ENCODE results near the gene IGFBP6.

IGFBP6 gene, protein sequence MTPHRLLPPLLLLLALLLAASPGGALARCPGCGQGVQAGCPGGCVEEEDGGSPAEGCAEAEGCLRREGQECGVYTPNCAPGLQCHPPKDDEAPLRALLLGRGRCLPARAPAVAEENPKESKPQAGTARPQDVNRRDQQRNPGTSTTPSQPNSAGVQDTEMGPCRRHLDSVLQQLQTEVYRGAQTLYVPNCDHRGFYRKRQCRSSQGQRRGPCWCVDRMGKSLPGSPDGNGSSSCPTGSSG

DNA sequence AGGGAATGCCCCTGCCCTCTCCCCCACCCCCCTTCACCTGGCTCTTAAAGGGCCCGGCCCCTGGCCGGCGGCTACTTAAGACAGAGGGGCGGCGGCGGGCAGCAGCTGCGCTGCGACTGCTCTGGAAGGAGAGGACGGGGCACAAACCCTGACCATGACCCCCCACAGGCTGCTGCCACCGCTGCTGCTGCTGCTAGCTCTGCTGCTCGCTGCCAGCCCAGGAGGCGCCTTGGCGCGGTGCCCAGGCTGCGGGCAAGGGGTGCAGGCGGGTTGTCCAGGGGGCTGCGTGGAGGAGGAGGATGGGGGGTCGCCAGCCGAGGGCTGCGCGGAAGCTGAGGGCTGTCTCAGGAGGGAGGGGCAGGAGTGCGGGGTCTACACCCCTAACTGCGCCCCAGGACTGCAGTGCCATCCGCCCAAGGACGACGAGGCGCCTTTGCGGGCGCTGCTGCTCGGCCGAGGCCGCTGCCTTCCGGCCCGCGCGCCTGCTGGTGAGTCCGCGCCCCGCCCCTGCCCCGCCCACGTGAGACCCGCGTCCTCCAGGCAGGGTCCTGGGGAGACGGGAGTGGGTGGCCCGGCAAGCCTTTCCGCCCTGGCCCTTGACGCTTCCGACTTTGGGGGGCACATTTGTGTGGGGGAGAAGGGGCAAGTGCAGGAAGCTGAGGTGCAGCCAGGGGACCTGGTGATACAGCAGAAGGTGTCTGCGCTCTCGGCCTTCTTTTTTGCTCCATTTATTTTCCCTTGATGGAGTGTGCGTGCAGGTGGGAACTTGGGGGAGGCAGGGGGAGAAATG is at the start of gene IGFBP6:
IGFBP6 (plus strand) TSS at position 104 of the 790 bp plus-strand sequence; CDS start at position 155, 51 bp downstream.
- DNase-seq = peak in 36 of 42 donors; percentile 19 to 72 (median 44)
- intact Hi-C loops (cut with DNase I) = loop anchor here (5.0 kb wide), 1 partner anchor 40 kb away; no protein-coding TSS in a partner anchor

DNA sequence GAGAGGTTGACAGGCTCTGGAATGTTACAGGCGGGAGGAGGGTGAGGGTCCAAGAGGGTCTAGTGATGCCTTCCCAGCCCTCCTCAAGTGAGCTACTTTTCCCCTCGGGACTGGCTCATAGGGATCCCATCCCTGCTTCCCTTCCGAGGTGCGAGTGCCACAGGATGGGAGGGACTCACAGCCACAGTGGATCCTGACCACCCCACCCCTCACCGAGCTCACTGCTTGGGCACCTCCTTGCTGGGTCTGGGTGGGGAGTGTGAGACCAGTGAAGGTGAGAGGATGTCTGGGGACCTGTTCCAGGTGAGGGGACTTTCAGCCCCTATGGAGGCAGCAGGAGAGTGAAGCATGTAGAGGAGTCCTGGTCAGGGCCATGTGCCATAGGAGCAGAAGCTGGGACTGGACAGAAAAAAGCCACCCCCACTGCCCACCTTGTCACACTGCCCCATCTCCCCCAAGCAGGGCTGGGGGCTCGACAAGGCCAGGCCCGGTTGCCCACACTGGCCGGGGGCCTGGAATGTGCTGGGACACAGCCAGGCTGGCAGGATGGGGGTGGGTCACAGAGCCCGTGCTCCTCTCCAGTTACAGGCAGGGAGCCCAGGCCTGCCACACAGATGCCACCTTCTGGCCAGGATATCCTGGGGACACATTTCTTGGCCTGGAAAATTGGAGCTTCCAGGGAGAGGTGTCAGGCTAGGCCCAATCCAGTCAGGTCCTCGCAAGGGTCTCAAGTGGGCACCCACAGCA is 49.3 kb upstream of the IGFBP6 start:
- intact Hi-C loops (cut with DNase I) = loop anchor here (5.0 kb wide), 2 partner anchors 41 to 134 kb away; partner anchors contain the start of genes CSAD, EIF4B and ZNF740
- DNase-seq = peak in 39 of 42 donors; percentile 44 to 86 (median 66)

DNA sequence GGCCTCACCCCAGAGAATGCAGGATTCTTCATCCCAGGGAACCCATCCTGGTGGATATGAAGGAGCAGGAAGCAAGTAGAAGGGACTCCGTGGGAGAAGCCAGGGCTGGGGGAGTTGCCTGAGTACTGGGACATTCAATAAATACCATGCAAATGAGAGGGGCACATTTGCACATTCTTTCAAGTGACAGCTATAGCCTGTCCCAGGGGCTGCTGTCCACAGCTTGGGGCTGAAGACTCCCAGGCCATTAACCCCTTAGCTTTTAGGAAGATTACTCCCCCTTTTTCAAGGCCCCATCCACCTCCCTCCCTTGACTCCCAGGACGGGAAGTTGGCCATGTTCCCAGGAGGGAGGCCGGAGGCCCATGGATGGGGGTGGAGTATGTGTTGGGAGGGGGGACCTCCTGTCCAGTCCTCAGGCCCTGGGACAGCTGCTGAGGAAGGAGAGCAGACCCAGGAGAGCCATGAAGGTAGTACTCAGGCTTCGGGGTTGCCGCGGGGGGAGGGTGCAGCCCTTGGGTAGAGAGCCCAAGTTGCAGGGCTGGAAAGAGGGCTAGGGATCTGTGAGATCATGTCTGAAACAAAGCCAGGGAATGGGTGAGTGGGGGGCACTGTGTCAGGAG is 48.6 kb upstream of the IGFBP6 start:
- DNase-seq = peak in 12 of 42 donors; percentile 17 to 70 (median 48)
- intact Hi-C loops (cut with DNase I) = loop anchor here (5.0 kb wide), 2 partner anchors 42 to 133 kb away; partner anchors contain the start of genes CSAD, EIF4B and ZNF740

DNA sequence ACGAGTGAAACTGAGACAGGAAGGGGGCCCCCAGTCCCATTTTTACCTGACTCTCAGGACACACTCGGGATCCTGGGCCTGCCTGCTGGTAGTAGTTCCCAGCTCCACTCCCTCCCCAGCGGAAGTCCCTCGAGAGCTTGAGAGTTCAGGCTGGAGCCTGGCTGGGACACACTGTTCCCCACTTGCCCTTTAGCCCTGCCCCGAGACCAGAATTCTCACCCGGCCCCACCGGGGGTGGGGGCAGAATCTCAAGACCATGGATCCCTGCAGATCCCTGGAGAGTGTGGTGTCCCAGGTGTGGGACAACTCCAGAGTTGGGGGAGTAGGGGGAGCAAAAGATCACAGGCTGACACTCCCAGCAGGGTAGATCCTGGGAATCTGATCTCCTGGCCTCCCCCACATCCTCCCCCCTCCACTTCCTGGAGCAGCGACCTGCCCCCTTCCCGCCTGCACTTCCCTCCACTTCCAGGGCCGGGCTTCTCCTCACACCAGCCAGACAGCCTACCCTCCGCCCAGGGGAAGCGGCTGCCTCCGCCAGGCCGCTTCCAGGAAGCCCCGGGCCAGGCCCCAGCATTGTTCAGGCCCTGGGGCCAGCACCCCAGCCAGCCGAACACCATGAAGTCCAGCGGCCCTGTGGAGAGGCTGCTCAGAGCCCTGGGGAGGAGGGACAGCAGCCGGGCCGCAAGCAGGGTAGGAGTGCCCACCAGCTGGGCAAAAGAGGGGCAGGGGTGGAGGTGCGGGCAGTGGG is 47.7 kb upstream of the IGFBP6 start, which contains the start of gene TNS2:
TNS2 (plus strand) TSS at position 495 of the 748 bp plus-strand sequence; CDS start at position 616, 121 bp downstream.
- DNase-seq = peak in 21 of 42 donors; percentile 20 to 76 (median 47)
- intact Hi-C loops (cut with DNase I) = loop anchor here (5.0 kb wide), 2 partner anchors 42 to 133 kb away; partner anchors contain the start of genes CSAD, EIF4B and ZNF740

DNA sequence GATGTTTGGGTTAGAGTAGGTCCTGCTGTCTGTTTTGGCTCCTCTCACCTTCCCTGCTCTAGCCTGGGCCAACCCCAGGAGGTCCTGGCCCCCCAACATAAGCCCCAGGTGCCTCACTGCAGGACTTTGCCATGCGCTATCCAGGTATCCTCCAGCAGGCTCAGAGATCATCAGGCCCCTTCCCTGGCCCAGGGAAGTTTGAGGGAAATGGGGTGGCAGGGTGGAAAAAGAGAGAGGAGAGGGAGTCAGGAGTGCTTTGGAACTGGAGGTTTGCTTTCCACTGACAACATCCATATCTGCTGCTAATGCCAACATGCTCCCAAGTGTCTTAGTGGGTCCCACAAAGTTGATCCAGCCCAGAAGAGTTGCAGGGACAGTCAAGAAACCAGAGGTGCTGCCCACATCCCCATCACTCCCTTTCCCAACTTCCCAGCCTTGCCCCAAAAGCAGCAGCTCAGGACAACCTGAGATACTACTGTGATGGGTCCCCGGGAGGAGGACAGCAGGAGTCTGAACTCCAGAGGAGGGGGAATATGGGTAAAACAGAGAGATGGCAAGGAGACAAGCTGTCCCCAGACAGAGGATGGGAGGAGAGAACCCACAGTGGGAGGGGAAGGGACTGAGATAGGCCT is 46.9 kb upstream of the IGFBP6 start:
- DNase-seq = peak in 2 of 42 donors; percentile 9 to 12
- intact Hi-C loops (cut with DNase I) = no loop called here

DNA sequence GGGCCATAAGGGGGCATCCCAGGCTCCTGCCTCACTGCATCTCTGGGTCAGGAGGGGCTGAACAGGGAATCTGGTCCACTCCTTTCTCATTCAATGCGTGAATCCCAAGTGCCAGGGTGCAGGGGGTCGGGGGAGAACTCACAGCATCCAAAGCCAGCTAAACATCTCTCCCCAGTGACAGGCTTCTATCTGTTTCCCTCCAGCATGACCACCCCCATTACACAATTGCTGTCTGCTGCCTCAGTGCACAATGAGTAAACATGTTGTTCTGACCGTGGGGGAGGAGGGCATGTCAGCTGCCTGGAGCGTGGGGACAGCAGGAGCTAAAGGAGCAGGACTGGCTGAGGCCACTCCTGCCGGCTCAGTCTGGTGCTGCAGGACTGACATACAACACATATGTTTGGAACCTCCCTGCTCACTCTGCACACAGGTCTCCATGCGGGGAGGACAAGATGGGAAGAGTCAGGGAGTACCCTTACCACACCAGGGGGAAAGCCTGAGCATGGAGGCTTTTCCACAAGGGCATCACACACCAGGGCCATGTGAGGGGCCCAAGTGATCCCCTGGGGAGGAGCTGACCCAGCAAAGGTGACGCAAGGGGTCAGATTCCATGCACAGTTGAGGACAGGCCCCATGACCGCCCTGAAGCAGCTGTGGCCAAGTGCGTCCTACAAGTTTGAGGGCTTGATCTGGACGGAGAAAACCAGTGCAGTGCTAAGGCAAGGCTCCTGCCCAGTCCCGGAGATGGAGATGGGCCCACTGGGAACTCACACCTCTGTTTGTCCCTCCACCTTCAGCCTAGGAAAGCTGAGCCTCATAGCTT is 46.2 kb upstream of the IGFBP6 start:
- intact Hi-C loops (cut with DNase I) = no loop called here
- DNase-seq = peak; percentile 79 to 96 (median 90)

DNA sequence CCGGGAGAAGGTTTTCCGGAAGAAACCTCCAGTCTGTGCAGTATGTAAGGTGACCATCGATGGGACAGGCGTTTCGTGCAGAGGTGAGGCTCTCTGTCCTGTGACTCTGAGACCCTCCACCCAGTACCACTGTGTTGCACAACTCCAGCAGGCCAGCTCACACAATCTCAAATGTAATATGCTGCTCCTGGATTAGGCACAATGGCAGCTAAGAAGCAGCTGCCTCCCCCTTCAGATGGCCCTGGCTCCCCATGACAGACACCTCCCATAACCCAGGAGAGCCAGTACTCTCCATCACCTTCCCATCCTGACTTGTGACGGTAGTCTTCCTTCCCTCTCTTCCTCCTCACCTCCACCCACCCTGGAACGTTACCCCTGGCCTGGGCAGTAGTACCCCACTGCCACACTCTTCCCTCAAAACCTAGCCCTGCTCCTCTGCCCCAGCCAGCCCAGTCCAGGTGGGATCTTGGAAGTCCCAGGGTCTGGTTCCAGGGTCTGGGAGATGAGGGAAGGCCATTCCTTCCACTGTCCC is 45.5 kb upstream of the IGFBP6 start:
- peak in 5 of 42 donors; percentile 5 to 45 (median 15) for DNase-seq
- intact Hi-C loops (cut with DNase I) = no loop called here

DNA sequence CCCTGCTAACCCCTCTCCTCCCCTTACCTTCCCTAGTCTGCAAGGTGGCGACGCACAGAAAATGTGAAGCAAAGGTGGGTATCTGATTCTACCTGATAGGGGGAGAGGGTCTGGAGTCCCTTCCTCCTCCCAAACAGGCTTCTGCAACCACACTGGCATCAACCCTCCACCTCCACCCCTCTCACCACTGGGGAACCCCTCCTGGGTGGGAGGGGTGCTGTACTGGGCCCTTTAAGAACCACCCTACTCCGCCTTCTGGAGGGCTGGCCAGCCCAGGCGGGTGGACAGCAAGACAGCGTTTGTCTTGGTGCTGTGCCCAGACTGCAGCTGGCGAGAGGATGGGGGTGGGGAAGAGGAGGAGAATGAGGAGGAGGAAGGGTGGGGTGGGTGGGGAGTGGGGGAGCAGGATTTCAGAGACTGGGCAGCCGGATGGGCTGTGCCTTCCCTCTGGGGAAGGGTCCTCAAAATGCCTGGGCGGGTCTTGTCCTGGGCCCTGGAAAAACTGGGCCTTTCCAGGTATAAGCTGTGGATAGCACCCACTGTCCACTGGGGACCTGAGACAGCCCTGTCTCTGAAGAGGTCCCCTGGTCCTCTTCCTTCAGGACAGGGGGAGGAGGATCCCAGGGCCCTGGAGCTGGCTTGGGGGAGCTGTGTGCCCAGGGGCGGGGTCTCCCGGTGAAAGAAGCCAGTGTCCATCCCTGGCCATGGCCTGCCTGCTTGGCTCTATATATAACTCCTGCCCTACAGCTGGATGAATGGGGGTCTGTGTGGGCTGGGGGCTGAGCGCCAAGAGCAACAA is 44.8 kb upstream of the IGFBP6 start:
- intact Hi-C loops (cut with DNase I) = no loop called here
- DNase-seq = peak; percentile 80 to 97 (median 93)

DNA sequence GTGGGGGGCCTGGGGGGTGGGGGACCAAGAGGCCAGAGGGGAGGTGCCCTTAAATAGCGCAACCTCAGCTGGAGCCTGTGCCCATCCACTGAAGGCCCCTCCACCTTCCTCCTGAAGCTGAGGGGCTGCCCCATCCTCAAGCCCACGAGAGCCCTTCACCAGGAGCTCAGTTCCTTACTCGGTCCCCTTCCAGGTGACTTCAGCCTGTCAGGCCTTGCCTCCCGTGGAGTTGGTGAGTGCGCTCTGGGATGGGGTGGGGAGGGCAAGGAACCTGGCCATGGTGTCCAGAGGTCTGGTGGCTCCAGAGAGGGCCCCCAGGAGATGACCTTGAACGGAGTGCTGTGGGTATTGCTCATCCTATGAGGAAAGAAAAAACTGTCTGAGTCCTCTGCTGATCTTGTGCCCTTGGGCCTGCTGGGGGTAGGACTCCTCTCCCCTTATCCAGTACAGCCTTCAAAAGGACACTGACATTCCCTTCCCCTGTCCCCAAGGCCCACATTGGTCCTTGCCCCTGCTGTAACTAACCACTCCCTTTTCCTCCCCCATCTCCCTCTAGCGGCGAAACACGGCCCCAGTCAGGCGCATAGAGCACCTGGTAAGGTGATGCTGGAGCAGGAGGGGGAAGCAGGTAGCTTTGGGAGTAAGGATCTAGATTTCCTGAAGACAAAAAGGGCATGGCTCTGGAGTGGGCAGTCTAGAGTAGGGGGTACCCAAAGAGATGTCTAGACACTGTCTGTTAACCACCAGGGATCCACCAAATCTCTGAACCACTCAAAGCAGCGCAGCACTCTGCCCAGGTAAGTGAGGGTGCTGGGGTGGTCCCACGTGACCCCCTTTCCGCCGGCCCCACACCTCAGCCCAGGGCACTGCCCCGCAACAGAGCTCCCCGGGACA is 44.0 kb upstream of the IGFBP6 start:
- DNase-seq = peak in 40 of 42 donors; percentile 50 to 83 (median 70)
- intact Hi-C loops (cut with DNase I) = no loop called here

DNA sequence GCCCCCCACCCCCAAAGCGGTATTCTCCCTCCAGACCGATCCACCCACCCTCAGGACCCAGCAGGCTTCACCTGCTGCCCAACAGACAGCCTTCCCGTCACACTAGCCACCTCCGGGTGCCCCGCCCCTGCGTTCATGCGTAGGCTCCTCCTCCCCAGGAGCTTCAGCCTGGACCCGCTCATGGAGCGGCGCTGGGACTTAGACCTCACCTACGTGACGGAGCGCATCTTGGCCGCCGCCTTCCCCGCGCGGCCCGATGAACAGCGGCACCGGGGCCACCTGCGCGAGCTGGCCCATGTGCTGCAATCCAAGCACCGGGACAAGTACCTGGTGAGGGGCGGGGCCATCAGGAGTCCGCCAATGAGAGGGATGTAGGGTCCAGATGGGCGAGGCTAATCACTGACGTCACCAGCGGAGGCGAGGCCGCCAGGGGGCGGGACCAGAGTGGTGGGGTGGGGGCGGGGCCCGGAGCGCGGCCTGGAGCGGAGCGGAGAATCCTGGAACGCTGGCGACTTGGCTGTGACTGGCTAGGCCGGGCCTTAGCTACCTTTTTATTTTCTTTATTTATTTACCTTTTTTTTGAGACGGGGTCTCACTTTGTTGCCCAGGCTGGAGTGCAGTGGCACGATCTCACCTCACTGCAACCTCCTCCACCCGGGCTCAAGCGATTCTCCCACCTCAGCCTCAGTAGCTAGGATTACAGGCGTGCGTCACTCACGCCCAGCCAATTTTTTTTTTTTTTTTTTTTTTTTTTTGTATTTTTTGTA is 43.2 kb upstream of the IGFBP6 start:
- intact Hi-C loops (cut with DNase I) = no loop called here
- DNase-seq = peak; percentile 94 to 99 (median 98)

DNA sequence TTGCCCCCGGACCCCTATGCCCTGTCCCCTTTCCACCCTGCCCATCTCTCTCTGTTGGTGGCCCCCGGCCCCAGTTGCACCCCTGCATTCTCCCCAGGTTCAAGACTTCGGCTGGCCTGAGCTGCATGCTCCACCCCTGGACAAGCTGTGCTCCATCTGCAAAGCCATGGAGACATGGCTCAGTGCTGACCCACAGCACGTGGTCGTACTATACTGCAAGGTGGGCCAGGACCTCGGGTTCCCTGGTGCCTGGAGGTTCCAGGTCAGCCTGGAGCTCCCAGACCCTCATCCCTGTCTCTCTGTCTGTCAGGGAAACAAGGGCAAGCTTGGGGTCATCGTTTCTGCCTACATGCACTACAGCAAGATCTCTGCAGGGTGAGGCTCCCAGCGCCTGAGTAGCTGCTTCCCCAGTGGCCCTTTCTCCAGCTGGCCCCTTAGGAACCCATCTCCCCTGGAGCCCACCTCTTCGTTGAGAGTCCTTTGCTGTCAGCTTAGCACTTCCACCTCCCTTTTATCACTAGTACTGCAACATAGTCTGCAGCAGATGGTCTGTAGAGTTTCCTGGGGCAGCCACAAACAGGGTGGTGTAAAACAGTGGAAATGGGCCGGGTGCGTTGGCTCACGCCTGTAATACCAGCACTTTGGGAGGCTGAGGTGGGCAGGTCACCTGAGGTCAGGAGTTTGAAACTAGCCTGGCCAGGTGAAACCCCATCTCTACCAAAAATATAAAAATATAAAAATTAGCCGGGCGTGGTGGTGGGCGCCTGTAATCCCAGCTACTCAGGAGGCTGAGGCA is 41.8 kb upstream of the IGFBP6 start:
- intact Hi-C loops (cut with DNase I) = loop anchor here (5.0 kb wide), 1 partner anchor 42 kb away; the partner anchor contains the start of gene IGFBP6
- peak in 7 of 42 donors; percentile 4 to 30 (median 15) for DNase-seq

DNA sequence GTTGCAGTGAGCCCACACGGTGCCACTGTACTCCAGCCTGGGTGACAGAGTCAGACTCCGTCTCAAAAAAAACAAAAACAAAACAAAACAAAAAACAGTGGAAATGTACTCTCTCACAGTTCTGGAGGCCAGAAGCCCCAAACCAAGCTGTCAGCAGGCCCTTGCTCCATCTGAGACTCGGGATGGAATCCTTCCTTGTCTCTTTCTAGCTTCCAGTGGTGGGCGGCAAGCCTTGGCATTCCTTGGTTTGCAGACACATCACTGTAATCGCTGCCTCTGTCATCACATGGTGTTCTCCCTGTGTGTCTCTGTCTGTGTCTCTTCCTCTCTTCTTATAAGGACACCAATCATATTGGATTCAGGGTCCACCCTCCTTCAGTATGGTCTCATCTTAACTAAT is 41.2 kb upstream of the IGFBP6 start:
- DNase-seq = peak in 6 of 42 donors; percentile 9 to 39 (median 24)
- intact Hi-C loops (cut with DNase I) = loop anchor here (5.0 kb wide), 1 partner anchor 41 kb away; the partner anchor contains the start of gene IGFBP6

DNA sequence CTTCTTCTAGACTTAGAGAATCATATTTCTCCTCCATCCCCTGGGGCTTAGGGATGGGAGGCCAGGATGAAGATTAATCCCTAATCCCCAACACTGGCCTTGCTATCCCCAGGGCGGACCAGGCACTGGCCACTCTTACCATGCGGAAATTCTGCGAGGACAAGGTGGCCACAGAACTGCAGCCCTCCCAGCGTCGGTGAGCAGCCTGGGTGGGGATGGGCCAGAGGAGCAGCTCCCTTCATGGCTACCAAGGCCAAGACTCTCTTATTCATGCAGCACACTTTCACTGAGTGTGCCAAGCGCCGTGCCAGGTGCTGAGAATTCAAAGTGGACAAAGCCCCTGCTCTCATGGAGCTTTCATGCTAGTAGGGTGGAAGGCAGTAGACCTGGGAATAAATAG is 40.6 kb upstream of the IGFBP6 start:
- intact Hi-C loops (cut with DNase I) = loop anchor here (5.0 kb wide), 1 partner anchor 40 kb away; the partner anchor contains the start of gene IGFBP6
- peak in 3 of 42 donors; percentile 8 to 19 (median 12) for DNase-seq
